Measurements from ENCODE around the gene GTF3C4. TPM values are rescaled to one million over a fixed set of nuclear protein-coding genes. Genes with fewer than 3 reads are reported as not detected.

The GTF3C4 gene
- total and polyA plus RNA-seq, 12 donors: 1.9 to 18.5 (median 11.6) TPM

DNA sequence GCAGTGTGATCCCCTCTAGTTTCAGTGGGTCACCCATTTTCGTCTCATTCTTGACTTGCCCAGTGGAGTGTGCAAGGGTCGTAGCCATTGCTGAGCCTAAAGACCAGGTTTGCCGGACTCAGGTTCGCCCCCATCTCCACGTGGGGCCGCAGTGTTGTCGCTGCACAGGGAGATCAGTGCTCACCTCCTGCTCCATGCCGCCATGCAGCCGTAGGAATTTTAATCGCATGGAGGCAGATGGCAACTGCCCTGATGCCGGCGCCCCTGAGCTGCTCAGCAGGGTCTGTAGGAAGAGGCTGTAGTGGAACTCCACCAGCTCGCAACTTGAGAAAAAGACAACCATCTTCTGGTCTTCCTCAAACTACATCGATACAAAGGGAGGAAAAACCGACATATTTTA is 24.6 kb upstream of the GTF3C4 start:
- intact Hi-C loops (cut with DNase I): no loop called here
- 95 to 97% (median 96%) methylated on average over 14 to 15 of the region's 15 CpGs for WGBS, 4 donors
- peaks cover 0 to 87% of the 10 kb centered on the region in 2 donors for H3K36me3 ChIP-seq (replicated peaks in 1 of 2)
- H3K27ac ChIP-seq: no peak overlapping the region
- no peaks in the 10 kb centered on the region for H3K4me1 ChIP-seq (replicated peaks in 1 of 2)
- H3K4me3 ChIP-seq: no peak overlapping the region
- no peaks in the 10 kb centered on the region for H3K9me3 ChIP-seq (replicated peaks in 1 of 3)
- DNase-seq: no peak
- TF ChIP-seq, protein P1, sequence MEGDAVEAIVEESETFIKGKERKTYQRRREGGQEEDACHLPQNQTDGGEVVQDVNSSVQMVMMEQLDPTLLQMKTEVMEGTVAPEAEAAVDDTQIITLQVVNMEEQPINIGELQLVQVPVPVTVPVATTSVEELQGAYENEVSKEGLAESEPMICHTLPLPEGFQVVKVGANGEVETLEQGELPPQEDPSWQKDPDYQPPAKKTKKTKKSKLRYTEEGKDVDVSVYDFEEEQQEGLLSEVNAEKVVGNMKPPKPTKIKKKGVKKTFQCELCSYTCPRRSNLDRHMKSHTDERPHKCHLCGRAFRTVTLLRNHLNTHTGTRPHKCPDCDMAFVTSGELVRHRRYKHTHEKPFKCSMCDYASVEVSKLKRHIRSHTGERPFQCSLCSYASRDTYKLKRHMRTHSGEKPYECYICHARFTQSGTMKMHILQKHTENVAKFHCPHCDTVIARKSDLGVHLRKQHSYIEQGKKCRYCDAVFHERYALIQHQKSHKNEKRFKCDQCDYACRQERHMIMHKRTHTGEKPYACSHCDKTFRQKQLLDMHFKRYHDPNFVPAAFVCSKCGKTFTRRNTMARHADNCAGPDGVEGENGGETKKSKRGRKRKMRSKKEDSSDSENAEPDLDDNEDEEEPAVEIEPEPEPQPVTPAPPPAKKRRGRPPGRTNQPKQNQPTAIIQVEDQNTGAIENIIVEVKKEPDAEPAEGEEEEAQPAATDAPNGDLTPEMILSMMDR (IDR thresholded peaks at IDR 0.05): no peak
- no peak for TF ChIP-seq POLR2A (IDR thresholded peaks at IDR 0.05)
- H3K27me3 ChIP-seq: no peaks in the 10 kb centered on the region

DNA sequence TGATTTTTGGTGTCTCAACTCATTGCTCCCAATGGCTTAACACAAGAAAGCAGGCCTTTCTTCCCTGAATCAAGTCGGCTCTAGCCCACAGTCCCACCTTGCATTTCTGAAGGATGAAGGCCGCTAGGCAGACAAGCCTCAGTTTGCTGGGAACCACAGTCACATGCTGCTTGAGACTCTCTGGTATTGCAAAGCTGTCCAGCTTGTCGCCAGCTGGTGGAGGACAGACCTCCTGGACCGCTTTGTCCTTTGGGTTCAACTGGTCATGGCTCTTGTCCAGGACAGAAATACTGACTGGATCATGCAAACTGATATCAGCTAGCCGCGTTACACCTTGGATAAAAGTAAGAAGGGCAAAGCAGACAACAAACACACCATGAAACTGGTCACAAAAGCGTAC is 23.5 kb upstream of the GTF3C4 start:
- DNase-seq: no peak
- WGBS, 4 donors: 81 to 96% (median 94%) methylated on average over 5 to 7 of the region's 7 CpGs
- Histone ChIP-seq H3K27me3 (no peaks in the 10 kb centered on the region), H3K4me1 (replicated peaks in 1 of 2) (no peaks in the 10 kb centered on the region), H3K9me3 (replicated peaks in 1 of 3) (no peaks in the 10 kb centered on the region), H3K27ac (no peak overlapping the region), H3K4me3 (no peak overlapping the region), H3K36me3 (replicated peaks in 1 of 2) (peaks cover 0 to 77% of the 10 kb centered on the region in 2 donors)
- intact Hi-C loops (cut with DNase I): no loop called here
- no peak for TF ChIP-seq POLR2A (IDR thresholded peaks at IDR 0.05)
- TF ChIP-seq, protein P1 (IDR thresholded peaks at IDR 0.05): no peak

DNA sequence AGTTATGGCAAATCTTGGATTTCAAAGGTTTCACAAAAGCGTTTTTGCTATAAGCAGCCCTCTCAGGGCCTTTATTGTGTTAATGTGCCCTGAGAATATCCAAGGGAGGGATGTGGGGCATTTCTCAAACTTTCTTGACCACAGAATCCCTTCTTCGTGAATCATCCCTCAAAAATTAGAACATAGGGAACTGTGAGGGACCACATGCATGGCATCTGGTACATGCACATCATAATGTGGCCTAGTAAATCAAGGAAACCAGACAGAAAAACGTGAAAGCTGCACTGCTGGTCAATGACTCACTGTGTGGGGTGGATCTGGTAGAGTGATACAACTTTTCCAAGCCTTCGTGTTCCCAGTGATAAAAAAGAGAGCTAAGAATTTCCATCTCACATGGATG is 22.9 kb upstream of the GTF3C4 start:
- Histone ChIP-seq H3K4me1 (replicated peaks in 1 of 2) (no peaks in the 10 kb centered on the region), H3K27ac (no peak overlapping the region), H3K4me3 (no peak overlapping the region), H3K27me3 (no peaks in the 10 kb centered on the region), H3K36me3 (replicated peaks in 1 of 2) (peaks cover 0 to 76% of the 10 kb centered on the region in 2 donors), H3K9me3 (replicated peaks in 1 of 3) (no peaks in the 10 kb centered on the region)
- intact Hi-C loops (cut with DNase I): no loop called here
- TF ChIP-seq, protein P1 (IDR thresholded peaks at IDR 0.05): no peak
- TF ChIP-seq POLR2A (IDR thresholded peaks at IDR 0.05): no peak
- WGBS, 4 donors: 63 to 81% (median 77%) methylated on average over 4 of the region's 4 CpGs
- DNase-seq: no peak

DNA sequence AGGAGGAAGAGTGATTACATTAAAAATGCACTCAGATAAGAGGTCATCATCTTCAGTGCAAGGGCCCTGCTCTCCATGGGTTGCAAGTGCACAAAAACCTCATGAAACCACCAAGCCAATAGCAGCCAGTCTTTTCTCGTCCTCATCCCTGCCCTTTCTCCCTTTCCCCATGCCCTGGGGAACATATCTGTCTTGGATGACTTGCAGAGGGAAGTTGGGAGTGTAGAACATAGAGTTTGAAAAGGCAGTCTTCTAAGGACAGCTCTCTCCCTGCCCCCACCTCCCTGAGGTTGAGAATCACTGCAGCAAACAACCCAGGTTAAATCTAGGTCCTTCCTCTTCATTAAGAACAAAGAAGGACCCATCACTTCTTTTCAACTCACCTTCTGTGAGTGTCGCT is 22.5 kb upstream of the GTF3C4 start:
- TF ChIP-seq, protein P1 (IDR thresholded peaks at IDR 0.05): no peak
- no peak for TF ChIP-seq POLR2A (IDR thresholded peaks at IDR 0.05)

More for the DNA sequence above, 22.5 kb upstream of the GTF3C4 start:
- peaks cover 0 to 75% of the 10 kb centered on the region in 2 donors for H3K36me3 ChIP-seq (replicated peaks in 1 of 2)
- 79 to 93% (median 85%) methylated on average over 2 of the region's 2 CpGs for WGBS, 4 donors
- no peaks in the 10 kb centered on the region for H3K9me3 ChIP-seq (replicated peaks in 1 of 3)
- intact Hi-C loops (cut with DNase I): no loop called here
- no peak overlapping the region for H3K27ac ChIP-seq
- DNase-seq: no peak
- H3K4me1 ChIP-seq (replicated peaks in 1 of 2): no peaks in the 10 kb centered on the region
- no peak overlapping the region for H3K4me3 ChIP-seq
- no peaks in the 10 kb centered on the region for H3K27me3 ChIP-seq

Data from adrenal gland (tissue), 12 donors.